Measurements from ENCODE around the gene SLC35G3.
"Not testable (repeated sequence)": the region's sequence is repeated elsewhere in the genome, so short reads cannot be mapped to it uniquely, and the experiment has no call there.

SLC35G3 gene

GRCh38 chr17:35164716-35165115 lies 29.5 kb downstream of the SLC35G3 start:
- no peak for DNase-seq (ENCODE audit: low read depth)

GRCh38 chr17:35163886-35164285 lies 30.3 kb downstream of the SLC35G3 start:
- DNase-seq (ENCODE audit: low read depth): no peak

- DNase-seq (ENCODE audit: low read depth): no peak
These were observed 31.4 kb downstream of the SLC35G3 start for GRCh38 chr17:35162755-35163154.

GRCh38 chr17:35161281-35161761 lies 32.9 kb downstream of the SLC35G3 start:
- no peak for DNase-seq (ENCODE audit: low read depth)

GRCh38 chr17:35160354-35161201 lies 33.6 kb downstream of the SLC35G3 start:
- no peak for DNase-seq (ENCODE audit: low read depth)

GRCh38 chr17:35159940-35160339 lies 34.3 kb downstream of the SLC35G3 start:
- no peak for DNase-seq (ENCODE audit: low read depth)

GRCh38 chr17:35155246-35155645 lies 38.9 kb downstream of the SLC35G3 start:
- DNase-seq (ENCODE audit: low read depth): no peak

- no peak for DNase-seq (ENCODE audit: low read depth)
These were observed 39.7 kb downstream of the SLC35G3 start for GRCh38 chr17:35154196-35155165.

- no peak for DNase-seq (ENCODE audit: low read depth)
These were observed 41.6 kb downstream of the SLC35G3 start for GRCh38 chr17:35152421-35153140.

GRCh38 chr17:35151080-35151479 lies 43.1 kb downstream of the SLC35G3 start:
- not testable (repeated sequence) for DNase-seq (ENCODE audit: low read depth)

- no peak for DNase-seq (ENCODE audit: low read depth)
These were observed 44.3 kb downstream of the SLC35G3 start for GRCh38 chr17:35149941-35150340.

- no peak for DNase-seq (ENCODE audit: low read depth)
These were observed 46.0 kb downstream of the SLC35G3 start for GRCh38 chr17:35148144-35148543.

GRCh38 chr17:35147375-35147905 lies 46.8 kb downstream of the SLC35G3 start, which contains the start of gene UNC45B:
UNC45B (plus strand) TSS chr17:35147817; CDS start chr17:35148264, 447 bp downstream.
- no peak for DNase-seq (ENCODE audit: low read depth)

GRCh38 chr17:35146214-35146833 lies 47.9 kb downstream of the SLC35G3 start:
- no peak for DNase-seq (ENCODE audit: low read depth)

GRCh38 chr17:35144840-35145239 lies 49.4 kb downstream of the SLC35G3 start:
- no peak for DNase-seq (ENCODE audit: low read depth)

Measured in GM04503 (cell line).